Measurements from ENCODE around the gene VWC2L. TPM values are rescaled to one million over a fixed set of nuclear protein-coding genes. Genes with fewer than 3 reads are reported as not detected.

VWC2L gene
- total and polyA plus RNA-seq, 2 of the 8 experiments (the other 6 are each of a cell fraction or from before 2014, with no cell fraction given): not detected

GRCh38 chr2:214542295-214542694 is 131.4 kb downstream of the VWC2L start:
- H3K23ac ChIP-seq (ENCODE audit: insufficient read length): no peak overlapping the region
- H3K79me2 ChIP-seq (ENCODE audit: control insufficient read depth in 1 of 2, insufficient read depth in 2 of 2, low read length in 2 of 2): no peaks in the 10 kb centered on the region
- H3K27me3 ChIP-seq (replicated peaks in 1 of 4; ENCODE audit: control insufficient read depth in 3 of 4, extremely low read depth in 1 of 4, insufficient read depth in 3 of 4, low read length in 3 of 4): no peaks in the 10 kb centered on the region
- H3K9me3 ChIP-seq (ENCODE audit: insufficient read depth in 2 of 2, low read depth in 1 of 2, low read length in 1 of 2): no peaks in the 10 kb centered on the region
- WGBS, 2 experiments (ENCODE audit: extremely low coverage in 1 of 2, insufficient coverage in 1 of 2, insufficient read length in 1 of 2, insufficient replicate concordance in 2 of 2, low coverage in 1 of 2, low lambda C conversion rate in 2 of 2, missing lambda C conversion rate in 1 of 2): 93% methylated on average over 7 of the region's 7 CpGs; no CpG with 5 or more reads in 1 of the 2 experiments
- no peak for TF ChIP-seq SIN3A (conservative IDR thresholded peaks at IDR 0.05 in 1 of 2, IDR thresholded peaks at IDR 0.05 in 1 of 2; ENCODE audit: low read depth in 1 of 2, low read length in 2 of 2)
- TF ChIP-seq JUN (IDR thresholded peaks at IDR 0.05; ENCODE audit: low read depth, low read length): no peak
- TF ChIP-seq CBX5 (IDR thresholded peaks at IDR 0.05; ENCODE audit: low read depth, low read length): no peak
- no peak for TF ChIP-seq SUZ12 (IDR thresholded peaks at IDR 0.05; ENCODE audit: low read length)
- TF ChIP-seq POLR2AphosphoS5 (IDR thresholded peaks at IDR 0.05; ENCODE audit: low read depth, low read length): no peak
- no peak for TF ChIP-seq HDAC2 (IDR thresholded peaks at IDR 0.05; ENCODE audit: borderline replicate concordance in 1 of 2, low read depth in 2 of 2, low read length in 2 of 2)
- no peak for TF ChIP-seq RNF2 (IDR thresholded peaks at IDR 0.05; ENCODE audit: borderline replicate concordance, low read depth, low read length, missing control alignments, poor library complexity, severe bottlenecking)
- TF ChIP-seq TAF1 (IDR thresholded peaks at IDR 0.05; ENCODE audit: low read depth, low read length): no peak
- no peak for TF ChIP-seq RBBP5 (IDR thresholded peaks at IDR 0.05; ENCODE audit: borderline replicate concordance, low read depth, low read length)
- no peak for TF ChIP-seq SP4 (IDR thresholded peaks at IDR 0.05; ENCODE audit: low read length)
- TF ChIP-seq JUND (IDR thresholded peaks at IDR 0.05; ENCODE audit: low read length): no peak
- H2AFZ ChIP-seq (ENCODE audit: low read length): no peak overlapping the region
- no peak overlapping the region for H2BK120ac ChIP-seq (replicated peaks; ENCODE audit: low read depth, low read length)
- no peaks in the 10 kb centered on the region for H3K23me2 ChIP-seq (ENCODE audit: low read depth, low read length)
- CTCF ChIA-PET (ENCODE audit: partially characterized antibody): interaction anchor here (0.5 to 0.7 kb wide), 2 partner anchors 28 to 1275 kb away, joined by 3 read pairs; no protein-coding TSS in a partner anchor
- DNase-seq (ENCODE audit: low read depth in 1 of 2, low spot score in 2 of 2): no peak
- H4K91ac ChIP-seq (replicated peaks; ENCODE audit: insufficient read length, low read length): no peak overlapping the region
- no peak overlapping the region for H3K27ac ChIP-seq (ENCODE audit: low read depth, low read length)
- no peak overlapping the region for H3K4me3 ChIP-seq (ENCODE audit: extremely low read depth in 1 of 4, insufficient read depth in 2 of 4, low read depth in 3 of 4, low read length in 4 of 4)
- POLR2A ChIA-PET (ENCODE audit: partially characterized antibody): no interaction called here
- no peak overlapping the region for H2BK12ac ChIP-seq (ENCODE audit: low read depth, low read length)
- no peak overlapping the region for H4K5ac ChIP-seq (ENCODE audit: insufficient read length, low read depth, low read length)
- H3K4me2 ChIP-seq (ENCODE audit: insufficient read depth in 1 of 2, low read depth in 2 of 2, low read length in 2 of 2): no peak overlapping the region
- peaks cover 0 to 3% (median 1%) of the 10 kb centered on the region in 4 experiments; a peak in 3 of 7 replicates for H3K4me1 ChIP-seq (replicated peaks in 1 of 4; ENCODE audit: control insufficient read depth in 3 of 4, insufficient read depth in 4 of 4, low read length in 3 of 4)
- H3K79me1 ChIP-seq (ENCODE audit: low read depth, low read length): no peaks in the 10 kb centered on the region
- no peak overlapping the region for H3K4ac ChIP-seq (replicated peaks; ENCODE audit: insufficient read length, low read depth, low read length)
- H2AK5ac ChIP-seq (ENCODE audit: low read depth, low read length): no peak overlapping the region
- H3K14ac ChIP-seq (ENCODE audit: insufficient read length): no peak overlapping the region
- H2BK5ac ChIP-seq (ENCODE audit: low read depth, low read length): no peak overlapping the region
- no peak overlapping the region for H2BK20ac ChIP-seq (ENCODE audit: low read length)
- no peaks in the 10 kb centered on the region for H4K20me1 ChIP-seq (replicated peaks in 1 of 2; ENCODE audit: control insufficient read depth in 1 of 2, insufficient read depth in 2 of 2, low read length in 2 of 2)
- no peak overlapping the region for H4K8ac ChIP-seq (ENCODE audit: extremely low read depth, insufficient read depth, low read length)
- H3K36me3 ChIP-seq (ENCODE audit: control insufficient read depth in 2 of 4, insufficient read depth in 4 of 4, low read length in 3 of 4): no peaks in the 10 kb centered on the region
- no peak overlapping the region for H2BK15ac ChIP-seq (ENCODE audit: low read length)
- no peak for FAIRE-seq
- H3K56ac ChIP-seq (replicated peaks; ENCODE audit: insufficient read length, low read depth, low read length): no peak overlapping the region
- no peak overlapping the region for H3K9ac ChIP-seq (replicated peaks in 1 of 4; ENCODE audit: extremely low read depth in 1 of 4, low read depth in 3 of 4, low read length in 3 of 4)
- no peak overlapping the region for H3K18ac ChIP-seq (ENCODE audit: extremely low read depth, low read length)

All from H1 (cell line).